Activated CD4-positive, alpha-beta memory T cell treated with anti-CD3 and anti-CD28 coated beads for 36 hours (primary cell): Measurements from ENCODE around the gene IL24. TPM values are rescaled to one million over a fixed set of nuclear protein-coding genes. Genes with fewer than 3 reads are reported as not detected.

ENCODE experiments used
- CTCF ChIA-PET: fragments of 350-600 bp; sonication (Branson Sonifier 250); formaldehyde crosslinking; loops from one replicate; lab custom pipeline; 2021; ENCODE audit warnings: antibody characterized with exemption, inconsistent platforms; lab: Charles Lee
- POLR2A ChIA-PET: fragments of 350-600 bp; sonication (Branson Sonifier 250); formaldehyde crosslinking; loops from one replicate; lab custom pipeline; 2021; ENCODE audit warnings: antibody characterized with exemption; lab: Charles Lee
- DNase-seq: peaks from one replicate; pipeline ENCODE4 v3.0.0-alpha.2; 2020
- H3K27ac Mint-ChIP-seq: one replicate; pipeline ENCODE4 v1.8.0; 2021; ENCODE audit warnings: mixed read lengths
- H3K27me3 Mint-ChIP-seq: one replicate; pipeline ENCODE4 v1.8.0; 2021; ENCODE audit warnings: mixed read lengths
- H3K36me3 Mint-ChIP-seq: one replicate; pipeline ENCODE4 v1.8.0; 2021; ENCODE audit warnings: mixed read lengths
- H3K4me1 Mint-ChIP-seq: one replicate; pipeline ENCODE4 v1.8.0; 2021; ENCODE audit warnings: low read depth, mixed read lengths
- H3K4me3 Mint-ChIP-seq: one replicate; pipeline ENCODE4 v1.8.0; 2021; ENCODE audit warnings: mild to moderate bottlenecking, mixed read lengths
- H3K9me3 Mint-ChIP-seq: one replicate; pipeline ENCODE4 v1.8.0; 2021; ENCODE audit warnings: mixed read lengths
- intact Hi-C: fragments of 100-400 bp; cut with micrococcal nuclease; formaldehyde crosslinking; loops from one replicate; pipeline ENCODE4 v1.15.1; 2023
- total RNA-seq, 2 experiments: library from RNA; stranded (reverse); gene quantifications; one replicate each; pipeline ENCODE4 v1.2.3, GENCODE V29; 2021

IL24 gene
- total RNA-seq, 2 experiments from 2014 or later = 9.8 to 10.0 TPM

- Mint-ChIP-seq H3K4me3 (no peak overlapping the region), H3K27ac (no peak overlapping the region), H3K36me3 (no peaks in the 10 kb centered on the region), H3K27me3 (peaks cover 5% of the 10 kb centered on the region), H3K9me3 (no peaks in the 10 kb centered on the region), H3K4me1 (peaks cover 27% of the 10 kb centered on the region)
- ChIA-PET POLR2A (interaction anchor here (1.1 kb wide), 1 partner anchor 46 kb away, joined by 3 read pairs; no protein-coding TSS in a partner anchor), CTCF (interaction anchor here (0.9 to 6.1 kb wide), 9 partner anchors 12 to 225 kb away, joined by 3 to 53 read pairs (median 4); partner anchors contain the start of gene DYRK3)
- intact Hi-C loops = no loop called here
- no peak for DNase-seq
These were observed 37.1 kb upstream of the IL24 start for GRCh38 chr1:206860165-206860564.

GRCh38 chr1:206863266-206863665 is 34.0 kb upstream of the IL24 start:
- Mint-ChIP-seq H3K9me3 (no peaks in the 10 kb centered on the region), H3K4me3 (no peak overlapping the region), H3K27ac (no peak overlapping the region), H3K27me3 (peaks cover 8% of the 10 kb centered on the region), H3K4me1 (peaks cover 24% of the 10 kb centered on the region), H3K36me3 (no peaks in the 10 kb centered on the region)
- ChIA-PET CTCF (interaction anchor here (0.9 to 6.4 kb wide), 6 partner anchors 8 to 202 kb away, joined by 3 to 71 read pairs (median 8); no protein-coding TSS in a partner anchor), POLR2A (interaction anchor here (0.6 kb wide), 1 partner anchor 17 kb away, joined by 3 read pairs; no protein-coding TSS in a partner anchor)
- intact Hi-C loops = no loop called here
- DNase-seq = no peak

- Mint-ChIP-seq H3K4me1 (peaks cover 16% of the 10 kb centered on the region), H3K4me3 (no peak within 1 kb of the TSS), H3K36me3 (no peaks in the 10 kb centered on the region), H3K27me3 (peaks cover 10% of the 10 kb centered on the region), H3K27ac (no peak within 1 kb of the TSS), H3K9me3 (no peaks in the 10 kb centered on the region)
- ChIA-PET CTCF (interaction anchor here (0.6 to 6.4 kb wide), 39 partner anchors 8 to 139 kb away, joined by 3 to 71 read pairs (median 5); partner anchors contain the start of genes FCMR and IL19), POLR2A (no interaction called here)
- intact Hi-C loops = loop anchor here (1.0 to 5.0 kb wide), 4 partner anchors 16 to 138 kb away; no protein-coding TSS in a partner anchor
- peak; percentile 93 for DNase-seq
These were observed 32.1 kb upstream of the IL24 start, which contains the start of gene IL20 for GRCh38 chr1:206864939-206865671. Gene IL20 (plus strand): TSS chr1:206865623. CDS start chr1:206865853, 230 bp downstream.

GRCh38 chr1:206866062-206866461 is 31.2 kb upstream of the IL24 start:
- Mint-ChIP-seq H3K36me3 (no peaks in the 10 kb centered on the region), H3K27me3 (peaks cover 10% of the 10 kb centered on the region), H3K27ac (no peak overlapping the region), H3K9me3 (no peaks in the 10 kb centered on the region), H3K4me3 (no peak overlapping the region), H3K4me1 (peaks cover 16% of the 10 kb centered on the region)
- intact Hi-C loops = loop anchor here (5.0 kb wide), 1 partner anchor 139 kb away; no protein-coding TSS in a partner anchor
- DNase-seq = no peak
- POLR2A ChIA-PET = no interaction called here
- CTCF ChIA-PET = interaction anchor here (0.8 to 6.4 kb wide), 10 partner anchors 11 to 131 kb away, joined by 3 to 71 read pairs (median 8); partner anchors contain the start of gene FCMR

GRCh38 chr1:206867239-206867638 is 30.0 kb upstream of the IL24 start:
- no peak for DNase-seq
- Mint-ChIP-seq H3K4me1 (peaks cover 16% of the 10 kb centered on the region), H3K27me3 (peaks cover 10% of the 10 kb centered on the region), H3K27ac (no peak overlapping the region), H3K36me3 (no peaks in the 10 kb centered on the region), H3K4me3 (no peak overlapping the region), H3K9me3 (peaks cover 3% of the 10 kb centered on the region)
- CTCF ChIA-PET = interaction anchor here (0.7 to 6.4 kb wide), 6 partner anchors 40 to 223 kb away, joined by 3 to 65 read pairs (median 4); no protein-coding TSS in a partner anchor
- POLR2A ChIA-PET = no interaction called here
- intact Hi-C loops = loop anchor here (5.0 kb wide), 1 partner anchor 140 kb away; no protein-coding TSS in a partner anchor

GRCh38 chr1:206867716-206868115 is 29.5 kb upstream of the IL24 start:
- Mint-ChIP-seq H3K27ac (no peak overlapping the region), H3K4me1 (peaks cover 16% of the 10 kb centered on the region), H3K36me3 (no peaks in the 10 kb centered on the region), H3K9me3 (peaks cover 4% of the 10 kb centered on the region), H3K4me3 (no peak overlapping the region), H3K27me3 (peaks cover 10% of the 10 kb centered on the region)
- intact Hi-C loops = loop anchor here (5.0 kb wide), 1 partner anchor 140 kb away; no protein-coding TSS in a partner anchor
- CTCF ChIA-PET = interaction anchor here (1.0 to 3.3 kb wide), 3 partner anchors 44 to 114 kb away, joined by 4 to 22 read pairs (median 5); no protein-coding TSS in a partner anchor
- no peak for DNase-seq
- POLR2A ChIA-PET = no interaction called here

GRCh38 chr1:206868264-206868663 is 29.0 kb upstream of the IL24 start:
- intact Hi-C loops = loop anchor here (5.0 kb wide), 1 partner anchor 141 kb away; no protein-coding TSS in a partner anchor
- CTCF ChIA-PET = interaction anchor here (1.8 to 3.3 kb wide), 2 partner anchors 44 to 141 kb away, joined by 3 to 22 read pairs; no protein-coding TSS in a partner anchor
- no peak for DNase-seq
- Mint-ChIP-seq H3K9me3 (peaks cover 4% of the 10 kb centered on the region), H3K27me3 (peaks cover 6% of the 10 kb centered on the region), H3K36me3 (no peaks in the 10 kb centered on the region), H3K4me1 (peaks cover 16% of the 10 kb centered on the region), H3K4me3 (no peak overlapping the region), H3K27ac (no peak overlapping the region)
- POLR2A ChIA-PET = no interaction called here

GRCh38 chr1:206872139-206872538 is 25.1 kb upstream of the IL24 start:
- ChIA-PET CTCF (interaction anchor here (0.7 to 3.6 kb wide), 3 partner anchors 12 to 40 kb away, joined by 3 to 24 read pairs (median 3); no protein-coding TSS in a partner anchor), POLR2A (no interaction called here)

GRCh38 chr1:206873603-206874188 is 23.5 kb upstream of the IL24 start:
- Mint-ChIP-seq H3K9me3 (peaks cover 31% of the 10 kb centered on the region), H3K36me3 (peaks cover 12% of the 10 kb centered on the region), H3K4me1 (no peaks in the 10 kb centered on the region), H3K27ac (no peak overlapping the region), H3K27me3 (peaks cover 8% of the 10 kb centered on the region), H3K4me3 (no peak overlapping the region)
- DNase-seq = no peak
- ChIA-PET CTCF (interaction anchor here (0.6 to 1.6 kb wide), 4 partner anchors 9 to 139 kb away, joined by 3 to 5 read pairs (median 4); partner anchors contain the start of gene IL20), POLR2A (no interaction called here)
- intact Hi-C loops = no loop called here

More at GRCh38 chr1:206872139-206872538, 25.1 kb upstream of the IL24 start:
- peaks cover 1% of the 10 kb centered on the region for H3K36me3 Mint-ChIP-seq
- peaks cover 18% of the 10 kb centered on the region for H3K9me3 Mint-ChIP-seq
- DNase-seq = no peak
- no peaks in the 10 kb centered on the region for H3K4me1 Mint-ChIP-seq
- no peak overlapping the region for H3K27ac Mint-ChIP-seq
- H3K4me3 Mint-ChIP-seq = no peak overlapping the region
- intact Hi-C loops = no loop called here
- peaks cover 8% of the 10 kb centered on the region for H3K27me3 Mint-ChIP-seq

- CTCF ChIA-PET = no interaction called here
- Mint-ChIP-seq H3K4me3 (no peak overlapping the region), H3K36me3 (peaks cover 15% of the 10 kb centered on the region), H3K4me1 (peaks cover 12% of the 10 kb centered on the region), H3K9me3 (peaks cover 40% of the 10 kb centered on the region), H3K27me3 (peaks cover 5% of the 10 kb centered on the region), H3K27ac (no peak overlapping the region)
- POLR2A ChIA-PET = no interaction called here
- no peak for DNase-seq
- intact Hi-C loops = no loop called here
These were observed 21.4 kb upstream of the IL24 start for GRCh38 chr1:206875752-206876377.

- DNase-seq = no peak
- Mint-ChIP-seq H3K9me3 (peaks cover 36% of the 10 kb centered on the region), H3K36me3 (peaks cover 14% of the 10 kb centered on the region), H3K27me3 (peaks cover 5% of the 10 kb centered on the region), H3K4me1 (peaks cover 17% of the 10 kb centered on the region), H3K4me3 (no peak overlapping the region), H3K27ac (no peak overlapping the region)
- intact Hi-C loops = no loop called here
- ChIA-PET CTCF (interaction anchor here (0.6 to 1.6 kb wide), 6 partner anchors 13 to 171 kb away, joined by 3 to 6 read pairs (median 3); partner anchors contain the start of gene IL20), POLR2A (no interaction called here)
These were observed 18.8 kb upstream of the IL24 start for GRCh38 chr1:206878456-206878855.
